IMR-90 (cell line): Measurements from ENCODE around the gene GALNT13. TPM values are rescaled to one million over a fixed set of nuclear protein-coding genes. Genes with fewer than 3 reads are reported as not detected.

Experiments
- ATAC-seq: fragments of 200-7000 bp; cut with Tn5 transposase; 2 replicates; pipeline ENCODE4 v1.9.1; 2020; ENCODE audit warnings: low read depth, mild to moderate bottlenecking, moderate library complexity
- BruUV-seq: library from RNA; stranded (reverse); fragments of 400-500 nt; replicated peaks from 2 replicates; lab custom pipeline; 2021; lab: Mats Ljungman, UMichigan
- CTCF ChIA-PET: fragments of 300-600 bp; formaldehyde crosslinking; extraction: SDS; loops from one replicate; lab custom pipeline; 2021; ENCODE audit warnings: antibody characterized with exemption; lab: Yijun Ruan, JAX
- POLR2A ChIA-PET: fragments of 300-600 bp; sonication (Branson Sonifier 250); formaldehyde crosslinking; loops from one replicate; lab custom pipeline; 2022; ENCODE audit warnings: antibody characterized with exemption; ENCODE audit not compliant: unreplicated experiment; lab: Charles Lee
- DNase-seq: peaks from one replicate; pipeline ENCODE4 v3.0.0; 2013
- H2AFZ ChIP-seq: replicated peaks from 2 replicates; pipeline ENCODE3; 2013; ENCODE audit warnings: low read length, mild to moderate bottlenecking; ENCODE audit not compliant: poor library complexity
- H2AK5ac ChIP-seq: 2 replicates; pipeline ENCODE4 v1.6.1; 2013; ENCODE audit warnings: low read depth, low read length, inconsistent platforms
- H2AK9ac ChIP-seq: replicated peaks from 2 replicates; pipeline ENCODE3; 2013; ENCODE audit warnings: mild to moderate bottlenecking, low read depth, low read length, moderate library complexity; ENCODE audit not compliant: poor library complexity
- H2BK120ac ChIP-seq: 2 replicates; pipeline ENCODE4 v1.6.1; 2013; ENCODE audit warnings: low read depth, low read length, inconsistent platforms
- H2BK15ac ChIP-seq: 3 replicates; pipeline ENCODE4 v1.6.1; 2013; ENCODE audit warnings: low read depth, low read length, inconsistent platforms
- H2BK20ac ChIP-seq: 2 replicates; pipeline ENCODE4 v1.6.1; 2013; ENCODE audit warnings: low read depth, mild to moderate bottlenecking, inconsistent platforms, low read length, moderate library complexity
- H2BK5ac ChIP-seq: 2 replicates; pipeline ENCODE4 v1.6.1; 2013; ENCODE audit warnings: mild to moderate bottlenecking, low read depth, low read length, inconsistent platforms; ENCODE audit not compliant: poor library complexity, severe bottlenecking
- H3K14ac ChIP-seq: replicated peaks from 2 replicates; pipeline ENCODE4 v1.6.1; 2013; ENCODE audit warnings: low read depth, low read length, inconsistent platforms
- H3K18ac ChIP-seq: 2 replicates; pipeline ENCODE4 v1.6.1; 2013; ENCODE audit warnings: low read depth, low read length, control low read depth
- H3K23ac ChIP-seq: 2 replicates; pipeline ENCODE4 v1.6.1; 2013; ENCODE audit warnings: low read depth, low read length, inconsistent platforms
- H3K27ac ChIP-seq: 2 replicates; pipeline ENCODE4 v1.5.1; 2013; ENCODE audit warnings: mild to moderate bottlenecking, control low read depth, low read length; ENCODE audit not compliant: insufficient read depth
- H3K27me3 ChIP-seq: 2 replicates; pipeline ENCODE4 v1.6.1; 2013; ENCODE audit warnings: low read length; ENCODE audit not compliant: control insufficient read depth, insufficient read depth
- H3K36me3 ChIP-seq: 2 replicates; pipeline ENCODE4 v1.6.1; 2013; ENCODE audit warnings: low read length, mixed read lengths; ENCODE audit not compliant: control insufficient read depth, insufficient read depth
- H3K4ac ChIP-seq: 2 replicates; pipeline ENCODE4 v1.6.1; 2013; ENCODE audit warnings: low read depth, low read length, inconsistent platforms
- H3K4me1 ChIP-seq: 2 replicates; pipeline ENCODE4 v1.6.1; 2013; ENCODE audit warnings: low read length, mixed read lengths; ENCODE audit not compliant: control insufficient read depth, insufficient read depth
- H3K4me2 ChIP-seq: 2 replicates; pipeline ENCODE4 v1.6.1; 2013; ENCODE audit warnings: low read depth, mild to moderate bottlenecking, control low read depth, low read length, moderate library complexity
- H3K4me3 ChIP-seq: 2 replicates; pipeline ENCODE4 v1.5.1; 2013; ENCODE audit warnings: low read depth, mild to moderate bottlenecking, control low read depth, low read length, moderate library complexity; ENCODE audit not compliant: insufficient read depth
- H3K56ac ChIP-seq: 2 replicates; pipeline ENCODE4 v1.6.1; 2013; ENCODE audit warnings: low read length, inconsistent platforms; ENCODE audit not compliant: insufficient read depth; ENCODE audit errors: extremely low read depth
- H3K79me1 ChIP-seq, 2 experiments: 2 replicates each; pipeline ENCODE4 v1.6.1; 2013; ENCODE audit warnings: low read length in 2 of 2, inconsistent platforms in 1 of 2, low read depth in 1 of 2
- H3K9ac ChIP-seq: 2 replicates; pipeline ENCODE4 v1.6.1; 2013; ENCODE audit warnings: low read depth, low read length, control low read depth
- H3K9me1 ChIP-seq: 2 replicates; pipeline ENCODE4 v1.6.1; 2013; ENCODE audit warnings: low read length, inconsistent platforms; ENCODE audit not compliant: insufficient read depth
- H3K9me3 ChIP-seq: 2 replicates; pipeline ENCODE4 v1.6.1; 2013; ENCODE audit warnings: low read length; ENCODE audit not compliant: control insufficient read depth, insufficient read depth
- H4K20me1 ChIP-seq: 2 replicates; pipeline ENCODE4 v1.6.1; 2013; ENCODE audit warnings: low read length, inconsistent platforms; ENCODE audit not compliant: insufficient read depth
- H4K5ac ChIP-seq: 2 replicates; pipeline ENCODE4 v1.6.1; 2013; ENCODE audit warnings: mild to moderate bottlenecking, low read depth, low read length, control low read depth
- H4K8ac ChIP-seq, 2 experiments: 2 replicates each; pipeline ENCODE4 v1.6.1; 2013; ENCODE audit warnings: low read depth in 2 of 2, low read length in 2 of 2, control low read depth in 1 of 2, inconsistent platforms in 1 of 2
- H4K91ac ChIP-seq: 2 replicates; pipeline ENCODE4 v1.6.1; 2013; ENCODE audit warnings: low read depth, low read length, inconsistent platforms; ENCODE audit not compliant: insufficient read depth
- BHLHE40 ChIP-seq: fragments of 150-350 bp; IDR thresholded peaks from 2 replicates; pipeline ENCODE4 v1.6.1; 2016; ENCODE audit warnings: mild to moderate bottlenecking, low read depth, low read length
- CEBPB ChIP-seq: IDR thresholded peaks from 2 replicates; pipeline ENCODE4 v1.6.1; 2012; ENCODE audit warnings: low read depth, low read length, improper control_type of control experiment
- FOS ChIP-seq: fragments of 150-350 bp; IDR thresholded peaks from 2 replicates; pipeline ENCODE4 v1.6.1; 2016; ENCODE audit warnings: low read depth, low read length
- MAFK ChIP-seq: IDR thresholded peaks from 2 replicates; pipeline ENCODE4 v1.6.1; 2012; ENCODE audit warnings: low read depth, low read length, improper control_type of control experiment
- MAZ ChIP-seq: IDR thresholded peaks from 2 replicates; pipeline ENCODE4 v1.6.1; 2012; ENCODE audit warnings: low read depth, mild to moderate bottlenecking, low read length, improper control_type of control experiment, moderate library complexity, borderline replicate concordance
- MXI1 ChIP-seq: IDR thresholded peaks from 2 replicates; pipeline ENCODE4 v1.6.1; 2012; ENCODE audit warnings: low read depth, mild to moderate bottlenecking, low read length, moderate library complexity, borderline replicate concordance
- POLR2A ChIP-seq: IDR thresholded peaks from 2 replicates; pipeline ENCODE4 v1.6.1; 2012; ENCODE audit warnings: mild to moderate bottlenecking, low read depth, low read length
- RAD21 ChIP-seq: IDR thresholded peaks from 2 replicates; pipeline ENCODE4 v1.6.1; 2012; ENCODE audit warnings: low read length, improper control_type of control experiment
- RCOR1 ChIP-seq: IDR thresholded peaks from 2 replicates; pipeline ENCODE4 v1.6.1; 2012; ENCODE audit warnings: mild to moderate bottlenecking, low read length, improper control_type of control experiment; ENCODE audit not compliant: insufficient replicate concordance
- RFX5 ChIP-seq: IDR thresholded peaks from 2 replicates; pipeline ENCODE4 v1.8.0; 2012; ENCODE audit warnings: low read depth, mild to moderate bottlenecking, low read length, moderate library complexity
- SMC3 ChIP-seq: fragments of 150-350 bp; IDR thresholded peaks from 2 replicates; pipeline ENCODE4 v1.6.1; 2016; ENCODE audit warnings: low read depth, mild to moderate bottlenecking, antibody characterized with exemption, low read length, moderate library complexity
- USF2 ChIP-seq: fragments of 150-350 bp; IDR thresholded peaks from 2 replicates; pipeline ENCODE4 v1.6.1; 2017; ENCODE audit warnings: mild to moderate bottlenecking, antibody characterized with exemption, low read length, low read depth
- WGBS, 2 experiments: methylation state at CpG; one replicate each; pipeline versions ENCODE4 v1.1.5 to v1.1.7; 2013; ENCODE audit warnings: missing lambda C conversion rate in 2 of 2; ENCODE audit not compliant: insufficient read length in 1 of 2; ENCODE audit errors: extremely low coverage in 2 of 2; 5-methylcytosine and 5-hydroxymethylcytosine counted together
- dilution Hi-C: fragments of 300-500 bp; cut with HindIII; formaldehyde crosslinking; loops from one replicate; pipeline ENCODE4 v1.14.3; 2018; ENCODE audit warnings: low sequenced_read_pairs; ENCODE audit not compliant: unreplicated experiment
- in situ Hi-C: fragments of 300-500 bp; cut with MboI; formaldehyde crosslinking; loops from 3 replicates; pipeline ENCODE4 v1.14.3; 2019; ENCODE audit warnings: low sequenced_read_pairs, inconsistent platforms, mixed read lengths
- intact Hi-C: fragments of 100-400 bp; cut with micrococcal nuclease; formaldehyde crosslinking; loops from 2 replicates; pipeline ENCODE4 v1.10.0; 2022
- polyA plus RNA-seq, 3 experiments: library from polyadenylated mRNA; depleted of rRNA; stranded (reverse); fragments of >200 nt; gene quantifications; 2 replicates each; pipeline ENCODE4 v1.2.3, GENCODE V29; 2012; ENCODE audit warnings: low replicate concordance in 1 of 3
- total RNA-seq: library from RNA; depleted of rRNA; stranded (reverse); fragments of >200 nt; gene quantifications from 2 replicates; pipeline ENCODE4 v1.2.3, GENCODE V29; 2012
- TF ChIP-seq, protein P1 (sequence below): conservative IDR thresholded peaks from 2 replicates; pipeline ENCODE4 v1.5.1; 2012; ENCODE audit warnings: mild to moderate bottlenecking, low read depth, low read length, improper control_type of control experiment

GALNT13 gene
- total and polyA plus RNA-seq, 2 of the 4 experiments (the other 2 are of a cell fraction): 0.03 TPM; not detected in 1

GRCh38 chr2:154391051-154391450, 519.3 kb downstream of the GALNT13 start:
- ChIA-PET POLR2A (no interaction called here), CTCF (no interaction called here)
- H3K4ac ChIP-seq: no peak overlapping the region
- dilution Hi-C loops (no loop called here), intact Hi-C loops (no loop called here), in situ Hi-C loops (no loop called here)
- H2BK120ac ChIP-seq: no peak overlapping the region
- TF ChIP-seq MAZ: no peak
- TF ChIP-seq SMC3: no peak
- TF ChIP-seq, protein P1, sequence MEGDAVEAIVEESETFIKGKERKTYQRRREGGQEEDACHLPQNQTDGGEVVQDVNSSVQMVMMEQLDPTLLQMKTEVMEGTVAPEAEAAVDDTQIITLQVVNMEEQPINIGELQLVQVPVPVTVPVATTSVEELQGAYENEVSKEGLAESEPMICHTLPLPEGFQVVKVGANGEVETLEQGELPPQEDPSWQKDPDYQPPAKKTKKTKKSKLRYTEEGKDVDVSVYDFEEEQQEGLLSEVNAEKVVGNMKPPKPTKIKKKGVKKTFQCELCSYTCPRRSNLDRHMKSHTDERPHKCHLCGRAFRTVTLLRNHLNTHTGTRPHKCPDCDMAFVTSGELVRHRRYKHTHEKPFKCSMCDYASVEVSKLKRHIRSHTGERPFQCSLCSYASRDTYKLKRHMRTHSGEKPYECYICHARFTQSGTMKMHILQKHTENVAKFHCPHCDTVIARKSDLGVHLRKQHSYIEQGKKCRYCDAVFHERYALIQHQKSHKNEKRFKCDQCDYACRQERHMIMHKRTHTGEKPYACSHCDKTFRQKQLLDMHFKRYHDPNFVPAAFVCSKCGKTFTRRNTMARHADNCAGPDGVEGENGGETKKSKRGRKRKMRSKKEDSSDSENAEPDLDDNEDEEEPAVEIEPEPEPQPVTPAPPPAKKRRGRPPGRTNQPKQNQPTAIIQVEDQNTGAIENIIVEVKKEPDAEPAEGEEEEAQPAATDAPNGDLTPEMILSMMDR: no peak
- no peak for TF ChIP-seq RFX5
- TF ChIP-seq MAFK: no peak
- no peak for TF ChIP-seq FOS
- TF ChIP-seq USF2: no peak
- TF ChIP-seq CEBPB: no peak
- TF ChIP-seq RCOR1: no peak
- no peak for TF ChIP-seq MXI1
- TF ChIP-seq POLR2A: no peak
- TF ChIP-seq RAD21: no peak
- no peak for TF ChIP-seq BHLHE40
- H3K56ac ChIP-seq: no peak overlapping the region
- no peak overlapping the region for H3K4me3 ChIP-seq
- H3K14ac ChIP-seq: no peak overlapping the region
- H3K4me1 ChIP-seq: no peaks in the 10 kb centered on the region
- H3K27me3 ChIP-seq: no peaks in the 10 kb centered on the region
- no peak overlapping the region for H4K8ac ChIP-seq
- H4K91ac ChIP-seq: no peak overlapping the region
- WGBS, 2 experiments: no CpG with 5 or more reads among the region's 1 CpG
- H3K36me3 ChIP-seq: no peaks in the 10 kb centered on the region
- no peak overlapping the region for H3K18ac ChIP-seq
- no peaks in the 10 kb centered on the region for H4K20me1 ChIP-seq
- H2AK9ac ChIP-seq: no peak overlapping the region
- H2BK15ac ChIP-seq: no peak overlapping the region
- no peak overlapping the region for H2BK20ac ChIP-seq
- ATAC-seq (no peak), DNase-seq (no peak)
- peaks cover 4% of the 10 kb centered on the region; the same call in 1 of the 2 replicates for H3K9me3 ChIP-seq
- BruUV-seq: no TSS peak
- H3K79me1 ChIP-seq: no peaks in the 10 kb centered on the region
- no peak overlapping the region for H4K5ac ChIP-seq
- no peak overlapping the region for H3K27ac ChIP-seq
- H2AFZ ChIP-seq: no peak overlapping the region
- H3K4me2 ChIP-seq: no peak overlapping the region
- H3K23ac ChIP-seq: no peak overlapping the region
- H2AK5ac ChIP-seq: no peak overlapping the region
- H3K9me1 ChIP-seq: no peaks in the 10 kb centered on the region
- H2BK5ac ChIP-seq: no peak overlapping the region
- H3K9ac ChIP-seq: no peak overlapping the region
